IPS-18c (cell line): ENCODE results near the gene GPATCH4.

Experiments used
- H3K4me3 ChIP-seq: 2 replicates; pipeline ENCODE4 v1.7.0; 2013; ENCODE audit warnings: low read depth, mild to moderate bottlenecking, low read length, moderate library complexity; ENCODE audit not compliant: insufficient read depth
- H3K9me3 ChIP-seq: one replicate; pipeline ENCODE4 v1.6.1; 2013; ENCODE audit warnings: mild to moderate bottlenecking, low read length, moderate library complexity; ENCODE audit not compliant: control insufficient read depth, insufficient read depth

The GPATCH4 gene

DNA sequence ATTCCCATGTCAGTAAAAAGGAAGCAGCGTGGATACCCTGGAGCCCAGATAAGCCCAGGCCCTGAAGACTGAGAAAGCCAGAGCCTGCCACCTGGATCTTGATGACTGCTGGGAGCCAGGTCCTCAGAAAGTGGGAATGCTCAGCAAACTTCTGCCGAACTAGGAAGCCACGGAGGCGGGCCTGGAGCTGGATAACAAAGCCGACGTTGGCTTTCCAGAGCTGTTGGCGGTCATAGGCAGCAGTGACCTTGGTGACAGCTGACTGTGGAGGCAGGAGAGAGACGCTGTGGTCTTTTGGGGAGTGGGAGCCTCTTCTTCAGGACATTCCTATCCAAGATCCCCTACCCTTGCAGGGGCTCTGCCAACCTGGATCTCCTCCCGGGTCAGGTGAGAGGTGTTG, 53.3 kb downstream of the GPATCH4 start:
- H3K9me3 ChIP-seq, result no peaks in the 10 kb centered on the region
- H3K4me3 ChIP-seq, result no peak overlapping the region

DNA sequence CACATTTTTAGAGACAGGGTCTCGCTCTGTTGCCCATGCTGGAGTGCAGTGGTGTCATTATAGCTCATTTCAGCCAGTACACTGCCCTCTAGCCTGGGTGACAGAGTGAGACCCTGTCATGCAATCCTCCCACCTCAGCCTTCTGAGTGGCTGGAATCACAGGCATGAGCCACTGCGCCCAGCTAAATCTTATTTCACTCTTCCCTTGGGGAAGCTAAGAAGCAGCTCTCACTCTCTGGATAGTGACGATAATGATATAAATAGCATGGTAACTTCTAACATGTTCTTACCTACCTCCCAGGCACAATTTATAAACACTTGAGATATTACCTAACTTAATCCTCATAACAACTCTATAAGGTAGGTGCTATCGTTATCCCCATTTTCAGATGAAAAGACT, 53.8 kb downstream of the GPATCH4 start:
- H3K9me3 ChIP-seq, result no peaks in the 10 kb centered on the region
- no peak overlapping the region for H3K4me3 ChIP-seq

DNA sequence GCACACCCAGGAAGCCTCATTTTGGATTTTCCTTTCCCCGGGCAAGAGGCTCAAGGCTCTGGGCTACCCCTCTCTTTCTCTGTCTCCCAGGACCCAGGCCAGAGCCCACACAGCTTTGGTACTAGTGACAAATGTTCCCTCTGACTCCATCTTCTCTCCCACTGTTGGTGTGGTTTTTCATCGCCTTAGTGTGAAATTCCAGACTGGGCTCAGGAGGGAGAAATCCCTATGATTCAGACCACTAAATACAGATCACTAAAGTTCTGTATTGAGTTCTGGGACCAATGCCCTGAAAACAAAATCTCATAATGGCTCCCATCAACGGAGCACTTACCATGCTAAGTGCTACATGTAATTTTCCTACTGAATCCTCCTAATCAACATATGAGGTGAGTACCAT, 55.0 kb downstream of the GPATCH4 start:
- Histone ChIP-seq H3K9me3 (no peaks in the 10 kb centered on the region), H3K4me3 (no peak overlapping the region)

DNA sequence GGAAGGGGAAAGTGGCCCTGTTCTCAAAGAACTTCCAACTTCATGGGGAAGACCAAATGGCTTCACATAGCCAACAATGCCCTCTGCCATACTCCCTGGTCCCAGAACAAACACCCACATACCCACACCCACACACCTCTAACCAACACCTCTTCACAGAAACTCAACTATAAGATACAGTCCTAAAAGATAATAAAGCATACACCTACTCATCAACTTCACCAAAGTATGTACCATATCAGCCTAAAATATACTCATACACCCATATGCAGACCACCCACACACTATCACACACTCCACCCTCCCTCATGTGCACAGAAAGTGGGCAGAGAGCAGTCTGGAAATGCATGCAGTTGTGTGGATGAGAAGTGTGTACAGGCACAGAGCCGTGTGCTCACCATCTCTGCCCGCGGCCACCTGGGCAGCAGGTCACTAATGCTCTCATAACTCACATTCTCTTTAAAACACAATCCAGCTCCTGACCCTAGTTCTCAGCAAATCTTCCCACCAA, 56.6 kb downstream of the GPATCH4 start:
- H3K9me3 ChIP-seq, result no peaks in the 10 kb centered on the region
- no peak overlapping the region for H3K4me3 ChIP-seq
